ENCODE data around the gene VEZF1. TPM values are rescaled to one million over a fixed set of nuclear protein-coding genes. Genes with fewer than 3 reads are reported as not detected.

Gene VEZF1
- total and polyA plus RNA-seq, 2 of the 8 experiments (the other 6 are each of a cell fraction or from before 2014, with no cell fraction given) = 28.9 to 61.9 TPM

GRCh38 chr17:57956291-57957119 lies 31.5 kb downstream of the VEZF1 start:
- no peak overlapping the region for H3K27ac ChIP-seq (ENCODE audit: low read depth, low read length)
- no peaks in the 10 kb centered on the region for H3K36me3 ChIP-seq (ENCODE audit: control insufficient read depth in 2 of 4, insufficient read depth in 4 of 4, low read length in 3 of 4)
- DNase-seq (ENCODE audit: low read depth in 1 of 2, low spot score in 2 of 2) (peak in 1 of 2 experiments; percentile 54), FAIRE-seq (no peak)
- H3K4ac ChIP-seq (replicated peaks; ENCODE audit: insufficient read length, low read depth, low read length) = no peak overlapping the region
- H4K20me1 ChIP-seq (replicated peaks in 1 of 2; ENCODE audit: control insufficient read depth in 1 of 2, insufficient read depth in 2 of 2, low read length in 2 of 2) = no peaks in the 10 kb centered on the region
- no peak overlapping the region for H2BK120ac ChIP-seq (replicated peaks; ENCODE audit: low read depth, low read length)
- no peak overlapping the region for H3K9ac ChIP-seq (replicated peaks in 1 of 4; ENCODE audit: extremely low read depth in 1 of 4, low read depth in 3 of 4, low read length in 3 of 4)
- H3K18ac ChIP-seq (ENCODE audit: extremely low read depth, low read length) = peak overlapping the region; percentile 25; the same call in 1 of the 2 replicates
- no peak overlapping the region for H4K5ac ChIP-seq (ENCODE audit: insufficient read length, low read depth, low read length)
- H2BK12ac ChIP-seq (ENCODE audit: low read depth, low read length) = 0 out of 2 replicates have a peak overlapping the region, but pooled peaks have one; percentile 29
- 47% methylated on average over 13 of the region's 13 CpGs; no CpG with 5 or more reads in 1 of the 2 experiments for WGBS, 2 experiments (ENCODE audit: extremely low coverage in 1 of 2, insufficient coverage in 1 of 2, insufficient read length in 1 of 2, insufficient replicate concordance in 2 of 2, low coverage in 1 of 2, low lambda C conversion rate in 2 of 2, missing lambda C conversion rate in 1 of 2)
- H2AFZ ChIP-seq (ENCODE audit: low read length) = no peak overlapping the region
- H3K79me1 ChIP-seq (ENCODE audit: low read depth, low read length) = no peaks in the 10 kb centered on the region
- no peak overlapping the region for H2BK20ac ChIP-seq (ENCODE audit: low read length)
- H2BK5ac ChIP-seq (ENCODE audit: low read depth, low read length) = no peak overlapping the region
- peaks cover 0 to 30% (median 20%) of the 10 kb centered on the region in 4 experiments; a peak in 6 of 7 replicates for H3K27me3 ChIP-seq (replicated peaks in 1 of 4; ENCODE audit: control insufficient read depth in 3 of 4, extremely low read depth in 1 of 4, insufficient read depth in 3 of 4, low read length in 3 of 4)
- no peaks in the 10 kb centered on the region for H3K9me3 ChIP-seq (ENCODE audit: insufficient read depth in 2 of 2, low read depth in 1 of 2, low read length in 1 of 2)
- ChIA-PET CTCF (ENCODE audit: partially characterized antibody) (interaction anchor here (0.7 to 13.5 kb wide), 27 partner anchors 9 to 204 kb away, joined by 3 to 162 read pairs (median 5); no protein-coding TSS in a partner anchor), POLR2A (ENCODE audit: partially characterized antibody) (interaction anchor here (0.6 to 3.5 kb wide), 17 partner anchors 13 to 99 kb away, joined by 3 to 18 read pairs (median 4); no protein-coding TSS in a partner anchor)
- H3K4me1 ChIP-seq (replicated peaks in 1 of 4; ENCODE audit: control insufficient read depth in 3 of 4, insufficient read depth in 4 of 4, low read length in 3 of 4) = peaks cover 10 to 23% (median 13%) of the 10 kb centered on the region in 4 experiments
- peaks cover 8% of the 10 kb centered on the region; the same call in 1 of the 2 replicates for H3K23me2 ChIP-seq (ENCODE audit: low read depth, low read length)
- peak overlapping the region; percentile 14 to 76 (median 66); a peak in 5 of 8 replicates for H3K4me3 ChIP-seq (ENCODE audit: extremely low read depth in 1 of 4, insufficient read depth in 2 of 4, low read depth in 3 of 4, low read length in 4 of 4)
- H3K4me2 ChIP-seq (ENCODE audit: insufficient read depth in 1 of 2, low read depth in 2 of 2, low read length in 2 of 2) = peak overlapping the region; percentile 79 to 97
- H3K79me2 ChIP-seq (ENCODE audit: control insufficient read depth in 1 of 2, insufficient read depth in 2 of 2, low read length in 2 of 2) = no peaks in the 10 kb centered on the region
- H3K23ac ChIP-seq (ENCODE audit: insufficient read length) = no peak overlapping the region
- H2AK5ac ChIP-seq (ENCODE audit: low read depth, low read length) = no peak overlapping the region
- H4K91ac ChIP-seq (replicated peaks; ENCODE audit: insufficient read length, low read length) = no peak overlapping the region
- H2BK15ac ChIP-seq (ENCODE audit: low read length) = peak overlapping the region; percentile 88; the same call in 1 of the 2 replicates
- H4K8ac ChIP-seq (ENCODE audit: extremely low read depth, insufficient read depth, low read length) = peak overlapping the region; percentile 64
- H3K56ac ChIP-seq (replicated peaks; ENCODE audit: insufficient read length, low read depth, low read length) = no peak overlapping the region
- no peak overlapping the region for H3K14ac ChIP-seq (ENCODE audit: insufficient read length)
- no peak for TF ChIP-seq E2F6 (IDR thresholded peaks at IDR 0.05)
- TF ChIP-seq RAD21 (IDR thresholded peaks at IDR 0.05 in 1 of 2, conservative IDR thresholded peaks at IDR 0.05 in 1 of 2; ENCODE audit: low read depth in 2 of 2, low read length in 2 of 2) = no peak
- TF ChIP-seq TAF1 (IDR thresholded peaks at IDR 0.05; ENCODE audit: low read depth, low read length) = no peak
- TF ChIP-seq TBP (IDR thresholded peaks at IDR 0.05; ENCODE audit: low read depth, low read length) = no peak
- no peak for TF ChIP-seq SIN3A (conservative IDR thresholded peaks at IDR 0.05 in 1 of 2, IDR thresholded peaks at IDR 0.05 in 1 of 2; ENCODE audit: low read depth in 1 of 2, low read length in 2 of 2)
- no peak for TF ChIP-seq KDM1A (IDR thresholded peaks at IDR 0.05; ENCODE audit: borderline replicate concordance, low read length)
- TF ChIP-seq GTF2F1 (IDR thresholded peaks at IDR 0.05; ENCODE audit: borderline replicate concordance, low read depth, low read length) = no peak
- no peak for TF ChIP-seq POLR2A (IDR thresholded peaks at IDR 0.05; ENCODE audit: control extremely low read depth in 1 of 2, low read depth in 2 of 2, low read length in 2 of 2)
- no peak for TF ChIP-seq TCF12 (IDR thresholded peaks at IDR 0.05; ENCODE audit: low read depth, low read length)
- no peak for TF ChIP-seq RFX5 (IDR thresholded peaks at IDR 0.05; ENCODE audit: borderline replicate concordance, low read depth, low read length)

All from H1 (cell line).